ENCODE measurements around the gene EHD4.
A peak's percentile ranks its signal among the peaks of the same experiment; 100 is the strongest.

The EHD4 gene

DNA sequence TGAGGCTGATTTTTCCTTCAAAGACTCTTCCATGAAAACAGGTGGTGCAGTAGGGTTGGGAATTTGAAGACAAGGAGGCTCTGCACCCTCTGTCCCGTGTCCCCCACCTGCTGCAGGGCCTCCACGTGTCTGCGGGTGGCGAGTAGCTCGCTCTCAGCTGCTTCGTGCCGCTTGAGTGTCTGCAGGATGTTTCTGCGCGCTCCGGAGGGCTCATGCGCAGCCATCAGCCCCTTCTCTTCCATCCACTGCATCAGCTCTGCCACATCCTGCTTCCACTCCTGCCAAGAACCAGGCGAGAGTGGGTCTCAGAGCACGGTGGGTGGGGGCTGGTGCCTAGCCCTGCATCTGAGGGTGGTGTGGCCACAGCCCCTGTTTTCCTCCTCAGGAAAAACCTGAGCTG lies 96.3 kb downstream of the EHD4 start:
- DNase-seq = no peak

DNA sequence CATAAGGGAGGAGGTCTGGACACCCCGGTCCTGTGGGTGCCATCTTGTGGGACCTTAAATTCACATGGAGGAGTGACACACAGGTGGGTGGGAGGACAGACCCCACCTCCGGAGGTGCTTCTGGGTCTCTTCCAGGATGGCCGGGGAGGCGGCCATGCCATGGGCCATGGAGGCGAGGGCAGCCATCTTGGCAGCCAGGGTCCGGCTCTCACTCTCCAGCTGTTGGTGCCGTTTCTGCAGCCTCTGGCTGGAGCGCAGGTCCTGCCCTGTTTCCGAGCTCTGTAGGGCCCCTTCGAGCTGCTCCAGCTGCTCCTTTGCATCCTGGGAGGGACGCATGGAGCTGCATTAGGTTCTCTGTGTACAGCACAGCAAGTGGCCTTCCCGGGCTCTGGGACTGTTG lies 97.6 kb downstream of the EHD4 start:
- DNase-seq = no peak

DNA sequence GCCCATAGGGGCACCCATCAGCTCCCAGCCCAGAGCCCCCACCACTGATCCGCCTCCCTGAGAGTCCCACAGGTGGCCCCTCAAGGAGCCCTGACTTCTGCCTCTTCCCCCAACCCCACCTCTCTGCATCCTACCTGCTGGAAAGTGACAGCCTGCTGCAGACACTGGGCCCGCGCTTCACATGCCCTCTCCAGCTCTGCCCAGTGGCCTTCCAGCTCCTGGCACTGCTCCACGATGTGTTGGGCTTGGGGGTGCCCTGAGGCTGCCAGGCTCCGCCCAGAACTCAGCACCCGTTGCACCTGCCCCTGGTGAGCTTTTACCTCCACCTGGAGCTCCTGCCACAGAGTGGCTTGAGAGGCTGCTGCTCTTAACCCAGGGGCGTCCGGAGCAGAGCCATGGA lies 98.6 kb downstream of the EHD4 start:
- no peak for DNase-seq

DNA sequence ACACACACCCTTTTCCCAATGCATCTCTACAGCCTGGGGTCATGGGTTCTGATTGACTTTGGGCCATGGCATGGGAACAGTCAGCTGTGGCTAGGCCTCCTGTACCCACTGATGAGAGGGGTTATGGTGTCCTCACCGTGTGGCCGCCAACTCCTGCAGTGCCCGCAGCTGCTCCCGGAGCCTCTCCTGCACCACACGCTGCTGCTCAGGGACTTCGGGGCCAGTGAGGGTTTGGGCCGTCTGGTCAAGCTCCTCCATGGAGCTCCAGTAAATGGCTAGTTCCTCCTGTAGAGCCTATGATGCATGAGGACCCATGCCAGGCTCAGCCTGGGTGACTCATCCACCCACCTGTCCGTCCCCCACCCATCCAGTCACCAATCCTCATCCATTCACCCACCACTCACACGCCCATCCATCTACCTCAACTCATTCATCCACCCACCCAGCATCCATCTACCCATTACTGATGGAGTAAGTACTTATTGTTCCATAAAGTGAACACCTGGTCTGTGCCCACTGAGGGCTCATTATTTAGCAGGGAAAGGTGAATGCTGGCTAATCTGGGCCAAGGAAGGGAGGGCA lies 100.1 kb downstream of the EHD4 start:
- DNase-seq = no peak

DNA sequence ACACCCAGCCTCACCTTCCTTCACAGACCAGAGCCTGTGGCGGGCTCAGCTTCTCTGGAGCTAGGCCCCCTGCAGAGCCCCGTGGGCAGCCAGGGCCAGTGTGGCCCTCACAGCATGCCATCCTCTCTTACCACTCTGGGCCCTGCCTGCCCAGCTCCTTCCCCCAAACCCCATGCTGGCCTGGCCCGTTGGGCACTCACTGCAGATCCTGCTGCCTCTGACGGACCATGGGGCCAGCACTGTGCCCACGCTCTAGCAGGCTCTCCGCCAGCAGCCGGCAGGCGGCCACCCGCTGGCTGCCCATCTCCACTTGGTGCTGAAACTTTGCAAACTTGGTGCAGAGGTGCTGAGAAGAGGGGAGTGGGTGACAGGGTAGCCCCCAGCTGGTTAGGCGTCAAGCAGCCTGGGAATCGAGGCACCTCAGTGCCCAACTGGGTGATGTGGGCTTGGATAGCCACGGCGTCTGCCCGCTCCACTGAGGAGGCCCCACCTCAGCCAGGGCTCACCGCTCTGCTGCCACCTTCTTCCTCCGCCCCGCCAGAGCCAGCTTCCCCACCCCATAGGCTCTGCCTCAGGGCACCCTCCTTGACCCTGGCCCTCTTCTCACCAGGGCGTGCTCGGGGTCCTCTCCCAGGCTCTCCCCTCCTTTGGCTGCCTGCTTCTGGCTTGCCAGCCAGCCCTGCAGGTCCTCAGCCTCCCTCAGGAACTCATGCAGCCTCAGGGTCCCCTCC lies 101.0 kb downstream of the EHD4 start:
- DNase-seq = no peak

DNA sequence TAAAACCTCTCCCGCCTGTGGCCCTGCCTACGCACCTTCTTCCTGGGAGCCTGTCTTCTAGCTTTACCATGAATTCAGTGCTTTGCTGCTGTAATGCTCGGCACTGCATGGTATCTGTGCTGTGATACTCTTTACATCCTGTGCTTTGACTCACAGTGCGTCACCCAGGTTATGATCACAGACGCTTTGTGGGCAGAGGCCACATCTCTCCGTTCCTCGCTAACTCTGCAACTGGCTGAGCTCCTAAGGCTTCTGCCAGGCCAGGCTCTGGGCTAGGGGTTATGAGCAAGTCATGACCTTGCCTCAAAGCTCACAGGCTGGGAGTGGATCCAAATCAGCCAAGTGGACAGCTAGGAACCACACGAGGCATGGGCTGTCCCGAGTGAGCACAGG lies 101.7 kb downstream of the EHD4 start:
- DNase-seq = peak; percentile 37

DNA sequence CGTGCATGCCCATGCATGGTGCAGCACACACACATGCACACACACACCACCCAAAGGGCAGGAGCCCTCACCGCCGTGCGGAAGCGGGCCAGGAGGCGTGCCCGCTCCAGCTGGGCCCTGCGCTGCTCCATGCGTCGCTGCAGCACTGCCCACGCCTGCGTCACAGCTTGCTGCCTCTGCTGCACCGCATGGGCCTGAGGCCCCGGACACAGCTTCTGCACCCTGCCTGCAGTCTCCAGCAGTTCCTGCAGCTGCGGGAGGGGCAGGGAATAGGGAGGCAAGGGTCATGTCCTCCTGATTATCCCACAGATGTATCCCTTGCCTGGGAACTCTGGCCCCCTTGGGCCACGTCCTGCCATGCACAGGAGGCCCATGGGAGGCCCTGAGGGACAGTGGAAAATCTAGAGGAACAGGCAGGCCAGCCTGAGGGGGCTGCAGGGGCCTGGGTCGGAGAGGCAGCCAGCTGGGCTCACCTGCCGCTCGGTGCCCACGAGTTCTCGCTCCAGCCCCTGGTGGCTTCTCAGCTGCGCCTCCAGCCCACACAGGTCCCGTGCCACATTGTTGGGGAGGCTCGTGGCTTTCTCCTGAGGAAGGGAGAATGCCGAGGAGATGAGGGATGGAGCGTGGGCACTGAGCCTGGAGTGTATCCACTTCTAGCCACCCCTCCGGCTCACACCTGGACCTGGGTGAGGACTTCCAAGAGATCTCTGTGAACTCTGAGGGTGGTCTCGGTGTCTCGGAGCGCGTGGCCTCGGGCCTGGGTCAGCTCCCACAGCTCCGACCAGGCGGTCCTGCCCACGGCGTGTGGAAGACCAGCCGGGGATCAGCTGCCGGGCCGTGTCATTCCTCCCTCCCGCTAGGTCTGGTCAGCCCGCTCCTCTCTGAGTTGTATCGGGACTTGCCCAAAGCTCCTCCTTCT lies 102.3 kb downstream of the EHD4 start:
- DNase-seq = no peak

DNA sequence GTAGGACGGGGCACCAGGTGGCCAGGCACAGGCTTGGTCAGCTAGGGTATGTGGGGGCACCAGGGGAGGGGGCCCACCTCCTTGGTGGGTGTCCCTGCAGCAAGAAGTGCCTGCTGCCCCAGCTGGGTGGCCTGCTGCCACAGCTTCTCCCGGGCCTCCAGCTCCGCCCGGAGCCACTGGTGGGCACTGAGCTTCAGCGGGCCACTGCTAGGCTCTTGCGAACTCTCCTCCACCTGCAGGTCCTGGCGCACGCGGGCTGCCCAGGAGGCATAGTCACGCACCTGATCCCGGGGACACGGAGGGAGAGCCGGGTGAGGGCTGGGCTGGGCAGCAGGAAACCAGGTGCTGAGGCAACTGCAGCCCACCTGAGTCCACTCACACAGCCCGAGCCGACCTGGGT lies 104.0 kb downstream of the EHD4 start:
- no peak for DNase-seq

DNA sequence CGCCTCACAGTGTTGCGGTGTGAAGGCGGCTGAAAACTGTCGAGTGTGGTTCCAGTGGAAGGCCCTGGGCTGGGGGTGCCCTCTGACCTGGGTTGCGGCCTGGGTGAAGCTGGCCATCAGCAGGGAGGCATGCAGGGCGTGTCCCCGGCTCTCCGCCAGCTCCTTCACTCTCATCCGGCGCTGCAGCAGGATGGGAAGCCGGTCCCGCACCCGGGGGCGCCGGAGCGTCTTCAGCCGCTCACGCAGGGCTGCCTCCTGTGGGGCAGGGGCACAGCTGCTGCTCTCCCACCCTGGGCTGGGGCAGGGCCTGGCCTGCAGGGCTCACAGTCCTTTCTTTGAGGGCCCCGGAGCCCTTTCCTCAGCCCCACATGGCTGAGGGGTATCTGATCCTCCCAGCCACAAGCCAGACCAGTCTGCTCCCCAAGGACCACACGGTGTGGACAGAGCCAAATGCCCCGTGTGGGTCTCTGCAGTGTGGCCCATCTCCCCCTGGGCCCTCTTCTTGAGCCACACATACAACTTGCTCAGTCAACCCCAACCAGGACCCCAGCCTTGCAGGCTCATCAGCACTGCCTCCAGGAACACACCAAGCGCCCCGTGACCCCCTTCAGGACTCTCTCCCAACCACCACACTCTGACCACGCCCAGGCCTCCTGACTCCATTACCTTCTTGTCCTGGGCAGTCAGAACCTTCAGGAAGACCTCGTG lies 105.3 kb downstream of the EHD4 start:
- DNase-seq = no peak

DNA sequence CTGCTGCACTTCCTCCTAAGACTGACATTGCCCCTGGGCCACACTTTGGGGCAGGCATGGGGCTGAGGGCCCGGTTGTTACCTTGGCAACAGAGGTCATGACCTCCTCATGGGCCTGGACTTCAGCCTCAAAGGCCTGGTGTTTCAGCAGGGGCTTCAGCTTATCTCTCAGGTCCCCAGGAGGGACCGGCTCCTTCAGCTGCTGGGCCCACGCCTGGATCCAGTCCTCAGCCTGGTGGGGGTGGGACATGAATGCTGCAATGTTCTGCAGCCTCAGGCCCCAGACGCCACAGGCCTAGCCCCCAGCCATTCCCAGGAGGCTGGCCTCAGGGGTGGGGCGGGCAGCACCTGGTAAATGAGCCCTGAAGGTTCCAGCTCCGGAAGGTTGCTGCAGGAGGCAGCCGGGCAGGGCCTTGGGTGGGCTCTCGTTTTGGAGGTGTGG lies 106.1 kb downstream of the EHD4 start:
- no peak for DNase-seq

DNA sequence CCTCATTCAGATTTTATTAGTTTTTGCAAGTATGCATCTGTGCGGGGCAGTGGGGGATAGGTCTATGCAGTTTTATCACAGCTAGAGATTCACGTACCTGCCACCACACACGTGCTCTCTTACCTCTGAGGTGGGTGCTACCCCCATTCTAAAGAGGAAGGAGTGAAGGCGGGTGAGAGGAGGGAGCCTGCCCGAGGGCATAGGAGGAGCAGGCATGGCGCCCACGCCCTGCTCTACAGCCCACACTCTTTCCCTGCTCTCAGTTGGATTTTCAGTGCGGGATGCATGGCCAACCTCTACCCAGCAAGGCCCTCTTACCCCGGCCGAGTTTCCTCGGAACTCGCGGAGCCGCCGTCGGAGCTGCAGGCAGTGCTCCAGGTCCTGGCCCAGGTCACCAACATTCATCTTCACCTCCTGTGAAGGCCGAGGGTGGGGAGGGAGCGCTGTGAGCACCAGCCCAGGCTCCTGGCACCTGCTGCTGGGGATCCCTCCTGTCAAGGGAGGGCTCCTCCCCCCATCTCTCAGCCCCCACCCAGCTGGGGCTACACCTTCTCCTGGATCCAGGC lies 106.8 kb downstream of the EHD4 start:
- no peak for DNase-seq

DNA sequence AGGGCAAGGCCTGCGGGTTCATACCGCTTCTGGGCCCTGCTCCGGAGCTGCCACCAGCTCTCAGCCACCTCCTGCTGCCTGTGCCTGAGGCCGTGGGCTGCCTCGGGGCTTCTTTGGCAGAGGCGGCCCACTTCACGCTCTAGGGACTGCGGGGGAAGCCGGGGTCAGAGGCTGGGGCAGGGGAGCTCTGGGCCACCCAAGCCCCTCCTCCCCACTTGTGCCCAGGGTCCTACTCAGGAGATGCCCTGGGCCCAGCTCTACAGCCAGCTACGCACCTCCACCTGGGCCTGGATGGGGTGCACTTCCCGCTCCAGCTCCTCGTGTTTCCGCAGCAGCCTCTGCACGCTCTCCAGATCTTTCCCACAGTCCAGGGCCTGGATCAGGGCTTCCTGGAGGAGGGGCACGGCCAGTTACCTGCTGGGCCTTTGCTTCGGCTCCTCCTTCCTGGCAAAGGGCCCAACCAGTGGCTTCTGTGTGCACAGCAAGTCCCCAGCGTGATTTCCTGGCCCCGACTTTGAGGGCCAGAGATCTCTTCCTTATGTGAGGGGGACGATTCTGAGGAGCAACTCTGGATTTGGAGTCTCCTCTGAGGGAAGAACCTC lies 109.7 kb downstream of the EHD4 start:
- no peak for DNase-seq

DNA sequence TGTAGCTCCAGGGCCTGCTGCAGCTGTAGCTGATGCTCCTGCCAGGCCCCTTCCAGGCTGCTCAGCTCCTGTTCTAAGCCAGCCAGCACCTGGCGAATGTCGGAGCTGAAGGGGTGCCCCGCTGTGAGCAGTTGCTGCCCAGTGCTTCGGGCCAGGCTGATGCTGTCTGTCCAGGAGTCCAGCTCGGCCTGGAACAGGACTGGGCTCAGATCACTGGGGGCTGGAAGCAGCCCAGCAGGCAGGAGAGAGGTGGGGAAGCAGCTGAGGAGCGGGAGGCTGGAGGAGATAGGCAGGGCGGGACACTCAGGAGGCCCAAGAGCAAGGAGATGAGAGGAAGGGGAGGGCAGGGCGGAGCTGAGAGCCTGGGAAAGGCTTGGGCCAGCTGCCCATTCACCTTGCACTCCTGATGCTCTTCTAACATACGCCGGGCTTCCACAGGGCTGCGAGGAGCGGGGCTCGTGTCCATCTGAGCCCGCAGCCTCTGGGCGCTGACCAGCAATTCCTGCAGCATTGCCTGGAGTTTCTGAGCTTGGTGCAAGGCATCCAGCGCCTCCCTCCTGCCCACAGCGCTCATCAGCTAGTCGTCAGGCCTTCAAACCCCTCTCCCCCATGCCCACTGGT lies 110.5 kb downstream of the EHD4 start:
- DNase-seq = no peak

DNA sequence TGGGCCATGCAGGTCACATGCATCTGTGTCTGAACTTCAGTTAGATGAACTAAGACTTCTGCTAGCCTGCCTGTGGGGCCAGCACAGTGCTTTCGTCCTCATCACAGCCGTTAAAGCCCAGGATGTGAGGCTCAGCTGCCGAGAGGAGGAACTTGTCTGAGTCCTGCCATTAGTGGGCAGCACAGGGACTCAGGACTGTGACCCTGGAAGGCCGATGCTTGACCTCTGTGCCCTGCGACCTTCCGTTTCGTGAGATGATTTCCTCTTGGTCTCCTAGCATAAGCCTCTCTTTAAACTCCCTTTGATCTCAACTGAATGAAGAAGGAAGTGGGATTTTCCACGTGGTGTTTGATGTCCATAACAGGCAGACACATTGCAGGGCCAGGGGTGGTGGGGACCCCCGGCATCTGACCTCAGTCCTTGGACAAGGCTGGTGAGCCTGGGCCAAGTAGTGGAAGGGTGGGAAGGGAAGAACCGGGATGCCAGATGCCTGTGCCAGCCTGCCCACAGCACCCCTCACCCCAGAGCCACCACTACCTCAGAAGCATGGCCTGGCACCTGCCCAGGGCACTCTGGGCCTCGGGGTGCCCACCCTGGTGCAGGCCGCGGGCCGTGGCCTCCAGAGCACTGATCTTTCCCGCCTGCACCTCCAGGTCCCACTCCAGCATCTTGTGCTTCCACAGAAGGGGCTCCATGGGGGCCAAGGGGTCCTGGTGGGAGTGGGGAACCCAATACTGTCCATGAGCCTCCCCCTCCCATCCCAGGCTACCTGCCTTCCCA lies 112.1 kb downstream of the EHD4 start:
- DNase-seq = no peak

DNA sequence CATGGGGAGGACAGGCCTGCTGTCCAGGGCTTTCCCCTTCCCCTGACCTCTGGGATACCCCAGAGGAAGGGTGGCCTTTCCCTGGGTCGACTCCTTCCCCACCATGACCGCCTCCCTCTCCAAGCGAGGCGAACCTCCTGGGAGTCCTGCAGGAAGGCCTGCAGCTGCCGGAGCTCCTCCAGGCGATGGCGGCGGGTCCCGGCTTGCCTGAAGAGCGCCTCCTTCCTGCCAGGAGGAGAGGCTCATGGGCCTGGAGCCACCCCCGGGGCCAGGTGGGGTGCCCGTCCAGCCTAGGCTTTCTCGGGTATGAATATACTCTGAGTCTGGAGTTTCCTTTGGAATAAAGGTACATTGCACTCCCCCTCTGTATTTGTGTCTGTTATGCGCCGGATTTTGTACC lies 113.6 kb downstream of the EHD4 start:
- DNase-seq = no peak

DNA sequence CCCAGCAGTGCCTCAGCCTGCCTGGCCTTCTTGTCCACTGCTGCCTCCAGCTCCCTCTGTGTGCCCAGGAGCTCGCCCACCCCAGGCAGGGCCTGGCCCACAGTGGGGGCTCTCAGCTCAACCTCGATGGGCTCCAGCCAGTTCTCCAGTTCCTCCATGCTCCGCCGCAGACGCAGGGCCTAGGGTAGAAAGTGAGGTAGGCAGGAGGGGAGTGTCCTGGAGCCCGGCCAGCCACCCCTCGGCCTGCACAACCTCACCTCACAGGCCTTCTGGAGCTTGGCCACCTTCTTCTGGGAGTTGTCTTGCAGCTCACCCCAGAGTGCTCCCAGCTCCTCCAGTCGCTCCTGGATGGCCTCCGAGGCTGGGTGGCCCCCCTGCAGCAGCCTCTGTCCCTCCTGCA lies 115.0 kb downstream of the EHD4 start:
- no peak for DNase-seq

DNA sequence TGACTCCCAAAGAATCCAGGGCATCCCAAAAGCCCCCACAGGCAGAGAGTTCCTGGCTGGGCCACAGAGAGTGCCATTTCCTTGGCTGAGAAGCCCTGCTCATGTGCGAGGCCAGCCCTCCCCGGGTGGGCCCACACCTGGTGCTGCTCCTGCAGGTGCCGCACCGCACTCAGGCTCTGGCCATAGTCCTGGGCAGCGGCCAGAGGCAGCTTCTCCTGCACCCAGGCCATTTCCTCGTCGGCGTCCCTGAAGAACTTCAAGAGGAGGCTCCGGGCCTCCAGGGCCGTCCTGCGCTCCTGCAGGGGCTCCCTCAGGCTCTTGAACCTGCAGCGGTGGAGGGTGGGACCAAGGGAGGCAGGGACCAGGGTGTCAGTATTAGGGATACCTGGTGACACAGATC lies 115.6 kb downstream of the EHD4 start:
- no peak for DNase-seq

DNA sequence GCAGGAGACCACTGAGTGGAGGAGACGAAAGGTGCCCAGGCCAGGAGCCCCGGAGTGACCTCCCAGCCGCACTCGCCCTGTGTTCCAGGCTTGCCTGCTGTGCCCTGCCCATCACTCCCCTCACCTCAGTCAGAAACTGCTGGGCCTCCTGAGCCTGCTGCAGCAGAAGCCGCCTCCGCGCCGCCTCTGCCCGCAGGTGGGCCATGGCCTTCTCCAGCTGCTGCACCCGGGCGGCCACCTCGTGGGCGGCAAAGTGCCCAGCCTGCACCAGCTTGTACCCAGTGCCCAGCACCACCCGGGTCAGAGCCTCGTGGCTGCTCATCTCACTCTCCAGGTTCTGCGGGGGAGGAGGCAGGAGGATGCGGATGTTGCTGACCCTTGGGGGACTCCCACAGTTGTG lies 116.1 kb downstream of the EHD4 start:
- DNase-seq = no peak

DNA sequence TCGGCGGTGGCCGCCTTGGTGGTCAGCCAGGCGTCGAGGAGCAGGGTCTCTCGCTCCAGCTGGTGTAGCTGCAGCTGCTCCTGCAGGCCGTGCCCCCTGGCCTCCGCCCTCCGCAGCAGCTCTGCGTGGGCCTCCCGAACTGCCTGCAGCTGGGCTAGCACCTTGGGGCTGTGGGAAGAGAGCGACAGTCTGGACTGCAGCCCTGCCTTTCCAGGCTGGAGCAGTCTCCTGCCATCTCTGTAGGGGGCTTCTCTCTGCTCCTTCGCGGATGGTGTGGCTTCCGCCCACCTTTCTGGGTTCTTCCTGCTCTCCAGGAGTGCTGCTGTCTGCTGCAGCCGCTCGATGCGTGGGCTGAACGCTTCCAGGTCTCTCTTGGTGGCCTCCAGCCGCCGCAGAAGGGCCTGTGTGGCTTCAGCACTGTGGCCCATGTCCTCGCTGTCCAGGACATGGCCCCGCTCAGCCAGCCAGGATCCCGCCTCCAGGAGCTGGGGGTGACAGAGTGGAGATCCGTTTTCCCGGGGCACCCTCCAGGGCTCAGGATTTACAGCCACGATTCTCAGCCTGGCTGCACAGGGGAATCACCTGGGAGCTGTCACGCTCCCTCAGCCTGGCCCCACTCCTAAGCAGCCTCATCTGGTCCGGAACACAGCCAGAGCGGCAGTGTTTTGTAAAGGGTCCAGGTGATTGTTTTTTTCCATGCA lies 116.9 kb downstream of the EHD4 start:
- no peak for DNase-seq

DNA sequence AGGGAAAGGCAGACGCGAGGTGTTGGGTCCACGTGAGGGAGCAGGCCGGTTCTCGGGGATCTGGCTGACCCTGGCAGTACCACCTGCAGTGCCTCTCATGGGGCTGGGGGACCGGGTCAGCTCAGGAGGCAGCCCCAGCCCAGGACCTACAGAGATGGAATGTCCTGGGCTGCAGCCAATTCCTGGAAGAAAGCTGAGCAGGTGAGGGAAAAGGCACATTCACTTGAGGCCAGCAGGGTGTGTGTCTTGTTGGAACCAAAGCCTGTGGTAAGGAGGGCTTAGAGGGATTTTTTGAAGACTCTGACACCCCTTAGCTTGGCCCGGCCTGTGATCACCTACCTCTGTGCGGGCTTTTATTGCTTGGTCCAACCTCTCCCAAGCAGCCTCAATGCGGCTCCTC lies 117.9 kb downstream of the EHD4 start:
- DNase-seq = no peak

DNA sequence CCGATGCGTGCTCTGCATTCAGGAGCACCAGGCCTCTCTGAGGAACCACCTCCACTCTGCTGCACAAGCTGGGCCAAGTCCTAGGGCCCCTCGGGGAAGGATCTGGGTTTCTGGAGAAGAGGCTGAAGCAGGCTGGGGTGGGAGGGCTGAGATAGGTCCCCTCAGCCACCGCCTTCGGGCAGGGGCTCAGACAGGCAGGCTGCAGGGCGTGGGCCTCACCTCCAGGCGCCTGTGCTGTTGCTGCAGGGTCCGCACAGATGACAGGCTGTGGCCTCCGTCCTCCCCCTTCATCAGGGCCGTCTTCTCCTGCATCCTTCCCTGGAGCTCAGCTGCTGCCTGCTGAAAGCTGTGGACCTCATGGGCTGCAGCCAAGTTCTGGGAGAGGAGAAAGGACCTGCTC lies 118.5 kb downstream of the EHD4 start:
- DNase-seq = no peak
